ENCODE measurements around the gene SSBP3. TPM values are rescaled to one million over a fixed set of nuclear protein-coding genes. Genes with fewer than 3 reads are reported as not detected.

SSBP3 gene
- total RNA-seq, 1 donor from 2014 or later, result 44.0 TPM

DNA sequence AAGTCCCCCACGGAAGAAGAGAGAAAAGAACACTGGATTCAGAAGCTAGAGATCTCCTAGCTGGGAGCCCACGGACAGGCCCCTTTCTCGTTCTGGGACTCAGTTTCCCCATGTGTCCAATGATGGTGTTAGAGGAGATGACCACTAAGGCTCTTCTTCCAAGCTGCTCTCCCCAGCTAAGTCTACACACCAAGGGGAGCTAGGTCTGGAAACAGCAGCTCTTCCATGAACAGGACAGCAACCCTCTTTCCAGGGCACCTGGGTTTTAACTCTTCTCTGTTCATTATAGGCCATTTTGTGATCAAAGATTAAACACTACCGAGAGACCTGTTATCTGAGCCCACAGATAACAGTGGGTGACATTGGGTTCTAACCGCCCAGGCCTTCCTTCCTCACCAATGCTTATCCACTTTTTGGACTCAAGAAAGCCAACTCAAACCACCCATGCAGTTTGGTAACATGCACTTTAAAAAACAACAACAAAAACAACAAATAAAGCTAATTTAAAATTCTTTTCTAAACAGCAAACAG, 120.3 kb downstream of the SSBP3 start:
- TF ChIP-seq, protein P1, sequence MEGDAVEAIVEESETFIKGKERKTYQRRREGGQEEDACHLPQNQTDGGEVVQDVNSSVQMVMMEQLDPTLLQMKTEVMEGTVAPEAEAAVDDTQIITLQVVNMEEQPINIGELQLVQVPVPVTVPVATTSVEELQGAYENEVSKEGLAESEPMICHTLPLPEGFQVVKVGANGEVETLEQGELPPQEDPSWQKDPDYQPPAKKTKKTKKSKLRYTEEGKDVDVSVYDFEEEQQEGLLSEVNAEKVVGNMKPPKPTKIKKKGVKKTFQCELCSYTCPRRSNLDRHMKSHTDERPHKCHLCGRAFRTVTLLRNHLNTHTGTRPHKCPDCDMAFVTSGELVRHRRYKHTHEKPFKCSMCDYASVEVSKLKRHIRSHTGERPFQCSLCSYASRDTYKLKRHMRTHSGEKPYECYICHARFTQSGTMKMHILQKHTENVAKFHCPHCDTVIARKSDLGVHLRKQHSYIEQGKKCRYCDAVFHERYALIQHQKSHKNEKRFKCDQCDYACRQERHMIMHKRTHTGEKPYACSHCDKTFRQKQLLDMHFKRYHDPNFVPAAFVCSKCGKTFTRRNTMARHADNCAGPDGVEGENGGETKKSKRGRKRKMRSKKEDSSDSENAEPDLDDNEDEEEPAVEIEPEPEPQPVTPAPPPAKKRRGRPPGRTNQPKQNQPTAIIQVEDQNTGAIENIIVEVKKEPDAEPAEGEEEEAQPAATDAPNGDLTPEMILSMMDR (IDR thresholded peaks at IDR 0.05), result no peak
- ATAC-seq, result no peak
- H3K4me1 ChIP-seq, result peaks cover 44% of the 10 kb centered on the region

DNA sequence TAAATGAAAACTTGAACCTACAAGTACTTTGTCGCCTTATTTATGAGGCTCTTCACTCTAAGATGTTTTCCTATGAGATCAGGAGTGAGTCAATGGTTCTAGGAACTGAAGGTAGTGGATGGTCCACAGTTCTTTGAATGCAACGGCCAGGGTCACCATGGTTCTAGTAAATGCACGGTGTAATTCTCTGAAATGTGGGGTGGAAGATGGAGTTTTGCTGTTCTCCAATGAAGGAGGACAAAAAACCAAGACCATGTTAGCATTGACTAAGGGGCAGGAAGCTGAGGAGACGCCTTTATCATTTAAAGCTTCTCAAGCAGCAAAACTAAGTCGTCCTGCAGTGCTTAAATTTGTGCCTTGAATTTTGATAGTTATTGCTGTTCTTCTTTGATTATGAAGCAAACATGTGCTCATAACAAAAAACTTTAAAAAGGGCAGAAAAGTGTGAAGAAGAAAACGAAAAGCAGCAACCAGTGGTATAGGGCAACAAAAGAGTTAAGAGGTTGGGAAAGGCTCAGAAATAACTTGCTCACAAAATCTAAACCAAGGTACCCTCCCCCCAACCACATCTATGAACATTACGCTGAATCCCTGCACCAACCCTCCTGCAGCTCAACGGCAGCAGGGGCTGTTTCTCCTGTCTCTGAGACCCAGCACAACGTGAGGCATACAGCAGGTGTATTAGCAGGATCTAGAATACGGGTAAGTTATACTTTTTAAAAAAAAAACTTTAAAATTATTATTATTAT, 121.2 kb downstream of the SSBP3 start:
- no peak overlapping the region for H3K4me3 ChIP-seq
- ATAC-seq (no peak), DNase-seq (no peak)
- TF ChIP-seq, protein P1 (IDR thresholded peaks at IDR 0.05), result no peak
- H3K27me3 ChIP-seq (ENCODE audit: low read depth), result no peaks in the 10 kb centered on the region
- peaks cover 7% of the 10 kb centered on the region for H3K36me3 ChIP-seq
- H3K4me1 ChIP-seq, result peaks cover 35% of the 10 kb centered on the region
- intact Hi-C loops (cut with DNase I), result no loop called here
- no peaks in the 10 kb centered on the region for H3K9me3 ChIP-seq
- no peak overlapping the region for H3K27ac ChIP-seq

More for the DNA sequence above, 120.3 kb downstream of the SSBP3 start:
- intact Hi-C loops (cut with DNase I), result no loop called here
- H3K9me3 ChIP-seq, result no peaks in the 10 kb centered on the region
- H3K27me3 ChIP-seq (ENCODE audit: low read depth), result no peaks in the 10 kb centered on the region
- H3K27ac ChIP-seq, result no peak overlapping the region
- no peaks in the 10 kb centered on the region for H3K36me3 ChIP-seq
- DNase-seq, result no peak
- no peak overlapping the region for H3K4me3 ChIP-seq

DNA sequence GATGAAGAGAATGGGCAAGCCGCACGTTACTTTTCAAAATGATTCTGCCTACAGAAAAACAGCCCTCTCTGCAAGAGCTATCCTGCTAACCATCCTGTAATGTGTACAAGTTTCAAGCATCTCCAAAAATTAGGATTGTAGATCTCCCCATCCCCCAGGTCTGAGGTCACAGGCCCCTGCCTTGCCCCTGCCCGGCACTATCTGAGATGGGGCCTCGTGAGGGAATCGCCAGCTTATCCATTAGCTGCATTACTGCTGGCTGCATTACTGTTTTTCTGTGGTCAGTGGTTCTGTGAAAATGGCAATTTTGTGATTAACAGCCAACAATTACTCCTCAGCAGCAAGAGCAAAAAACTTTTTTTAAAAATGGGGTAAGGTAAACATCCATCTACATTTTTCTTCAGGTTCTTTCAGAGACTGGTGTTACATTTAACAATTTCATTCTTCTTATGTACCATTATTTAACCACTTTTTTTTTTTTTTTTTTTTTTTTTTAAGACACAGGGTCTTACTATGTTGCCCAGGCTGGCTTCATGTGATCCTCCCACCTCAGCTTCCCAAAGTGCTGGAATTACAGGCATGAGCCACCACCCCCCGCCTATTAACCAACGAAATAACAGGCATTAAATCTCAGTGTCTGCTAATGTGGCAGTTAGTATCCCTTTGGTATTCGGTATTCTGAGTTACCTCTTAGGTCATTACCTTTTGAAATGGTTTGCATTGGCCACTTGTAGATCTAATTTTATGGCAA, 122.4 kb downstream of the SSBP3 start:
- Histone ChIP-seq H3K4me3 (no peak overlapping the region), H3K27me3 (ENCODE audit: low read depth) (no peaks in the 10 kb centered on the region), H3K36me3 (peaks cover 8% of the 10 kb centered on the region), H3K4me1 (peaks cover 33% of the 10 kb centered on the region), H3K9me3 (no peaks in the 10 kb centered on the region), H3K27ac (no peak overlapping the region)
- TF ChIP-seq, protein P1 (IDR thresholded peaks at IDR 0.05), result no peak
- DNase-seq (no peak), ATAC-seq (no peak)
- intact Hi-C loops (cut with DNase I), result no loop called here

DNA sequence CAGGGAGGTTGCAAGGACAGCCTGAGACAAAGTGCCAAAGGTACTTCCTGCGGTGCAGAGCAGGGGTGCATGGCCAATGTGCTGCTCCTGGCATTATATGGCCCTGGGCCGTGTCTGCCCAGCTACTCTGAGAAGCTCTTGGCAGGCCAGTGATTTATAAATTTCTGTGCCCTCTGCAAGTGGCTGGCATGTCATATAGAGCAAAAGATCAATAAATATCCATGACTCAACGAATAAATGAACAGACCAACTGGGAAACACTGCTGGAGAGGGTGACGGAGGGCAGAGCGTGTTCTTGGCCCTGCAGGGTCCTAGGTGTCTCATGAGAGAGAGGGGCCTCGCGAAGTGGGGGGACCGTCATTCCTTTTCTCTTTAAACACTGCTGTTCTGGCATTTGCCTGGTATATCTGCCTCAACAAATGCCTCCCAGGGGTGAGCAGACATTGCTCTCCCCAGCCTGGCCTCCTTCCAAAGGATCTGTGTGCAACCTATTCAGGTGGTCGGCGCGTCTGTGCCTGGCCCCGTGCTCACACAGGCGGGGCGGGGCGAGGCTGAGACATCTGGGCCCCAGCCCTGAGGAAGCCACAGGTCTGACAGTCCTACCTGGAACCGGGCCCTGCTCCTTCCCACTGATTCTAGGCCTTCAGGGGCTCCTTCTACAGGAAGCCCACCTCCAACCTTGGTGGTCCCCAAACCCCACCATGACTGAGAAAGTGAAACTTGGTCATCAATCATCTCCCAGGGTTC, 123.9 kb downstream of the SSBP3 start:
- Histone ChIP-seq H3K4me3 (no peak overlapping the region), H3K4me1 (peaks cover 37% of the 10 kb centered on the region), H3K9me3 (no peaks in the 10 kb centered on the region), H3K27me3 (ENCODE audit: low read depth) (no peaks in the 10 kb centered on the region), H3K27ac (no peak overlapping the region), H3K36me3 (peaks cover 8% of the 10 kb centered on the region)
- ATAC-seq, result no peak
- TF ChIP-seq, protein P1 (IDR thresholded peaks at IDR 0.05), result no peak
- DNase-seq, result no peak
- intact Hi-C loops (cut with DNase I), result no loop called here

DNA sequence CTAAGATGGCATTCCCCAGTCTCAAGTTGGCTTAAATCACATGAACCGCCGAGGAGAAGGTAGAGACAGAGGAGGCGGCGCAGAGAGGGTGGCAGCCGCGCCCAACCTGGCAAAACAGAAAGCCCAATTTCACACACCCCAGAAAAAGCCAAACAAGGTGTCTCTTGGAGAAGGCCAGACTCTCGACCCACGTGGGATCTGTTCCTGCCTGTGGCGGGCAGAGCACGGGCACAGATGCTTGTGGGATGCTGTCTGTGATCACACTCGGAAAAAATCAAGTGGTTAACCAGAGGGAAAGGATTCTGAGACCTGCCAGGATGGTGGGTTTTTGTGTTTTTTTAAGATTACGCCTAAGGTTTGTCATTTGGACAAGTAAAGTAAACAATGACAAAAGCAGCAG, 125.5 kb downstream of the SSBP3 start:
- H3K4me3 ChIP-seq, result no peak overlapping the region
- TF ChIP-seq, protein P1 (IDR thresholded peaks at IDR 0.05), result no peak
- peaks cover 8% of the 10 kb centered on the region for H3K36me3 ChIP-seq
- no peaks in the 10 kb centered on the region for H3K9me3 ChIP-seq
- no peak overlapping the region for H3K27ac ChIP-seq
- peaks cover 43% of the 10 kb centered on the region for H3K4me1 ChIP-seq
- ATAC-seq (no peak), DNase-seq (no peak)
- intact Hi-C loops (cut with DNase I), result no loop called here
- H3K27me3 ChIP-seq (ENCODE audit: low read depth), result no peaks in the 10 kb centered on the region

Data from lower lobe of right lung (tissue), 2 donors.